ENCODE data around the gene DUOX2.

Gene DUOX2

DNA sequence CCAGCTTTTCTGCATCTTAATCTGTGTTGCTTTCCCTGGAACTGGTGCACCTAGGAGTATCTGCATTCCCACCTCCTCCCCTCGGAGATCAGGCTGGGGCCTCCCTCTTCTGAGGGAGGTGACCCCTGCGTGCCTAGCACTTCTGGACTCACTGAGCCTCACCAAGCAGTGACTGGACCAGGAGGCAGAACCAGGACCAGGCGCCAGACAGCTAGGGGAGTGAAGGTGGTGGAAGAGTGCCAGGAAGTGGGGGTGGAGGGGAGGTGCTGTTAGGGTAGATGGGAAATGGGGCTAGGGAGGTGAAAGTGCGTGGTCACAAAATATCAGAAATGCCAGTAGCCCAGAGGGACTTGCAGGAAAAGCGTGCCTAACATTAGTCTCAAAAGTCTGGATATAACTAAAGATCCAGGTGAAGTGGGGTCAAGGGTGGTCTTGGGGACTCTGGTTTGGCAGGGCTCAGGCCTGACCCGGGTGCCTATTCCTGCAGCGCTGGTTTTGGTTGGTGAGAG lies 1.4 kb upstream of the DUOX2 start:
- no peak overlapping the region for H3K4me3 ChIP-seq (ENCODE audit: control insufficient read depth in 1 of 7, extremely low read depth in 1 of 7, insufficient read depth in 4 of 7, low read depth in 2 of 7, low read length in 6 of 7)
- H3K27me3 ChIP-seq (replicated peaks in 2 of 5; ENCODE audit: control insufficient read depth in 4 of 5, insufficient read depth in 5 of 5, low read length in 4 of 5): peaks cover 0 to 76% (median 51%) of the 10 kb centered on the region in 5 experiments
- 68% methylated on average over 6 of the region's 7 CpGs for WGBS (ENCODE audit: insufficient coverage)
- DNase-seq: no peak
- ChIA-PET CTCF (interaction anchor here (1.1 to 1.7 kb wide), 3 partner anchors 9 to 16 kb away, joined by 3 to 5 read pairs (median 5); no protein-coding TSS in a partner anchor), POLR2A (no interaction called here)
- H3K4me1 ChIP-seq (ENCODE audit: control extremely low read depth in 1 of 4, control insufficient read depth in 4 of 4, insufficient read depth in 4 of 4, low read length in 3 of 4): peaks cover 0 to 52% (median 29%) of the 10 kb centered on the region in 4 experiments
- no peaks in the 10 kb centered on the region for H3K36me3 ChIP-seq (ENCODE audit: control insufficient read depth in 4 of 4, insufficient read depth in 4 of 4, low read length in 3 of 4)
- no peaks in the 10 kb centered on the region for H3K9me3 ChIP-seq (ENCODE audit: control extremely low read depth in 1 of 5, control insufficient read depth in 4 of 5, insufficient read depth in 2 of 5, low read depth in 1 of 5, low read length in 4 of 5)
- no peak overlapping the region for H3K27ac ChIP-seq (ENCODE audit: insufficient read depth in 1 of 2, low read depth in 1 of 2, low read length in 2 of 2, poor library complexity in 1 of 2, severe bottlenecking in 2 of 2)

DNA sequence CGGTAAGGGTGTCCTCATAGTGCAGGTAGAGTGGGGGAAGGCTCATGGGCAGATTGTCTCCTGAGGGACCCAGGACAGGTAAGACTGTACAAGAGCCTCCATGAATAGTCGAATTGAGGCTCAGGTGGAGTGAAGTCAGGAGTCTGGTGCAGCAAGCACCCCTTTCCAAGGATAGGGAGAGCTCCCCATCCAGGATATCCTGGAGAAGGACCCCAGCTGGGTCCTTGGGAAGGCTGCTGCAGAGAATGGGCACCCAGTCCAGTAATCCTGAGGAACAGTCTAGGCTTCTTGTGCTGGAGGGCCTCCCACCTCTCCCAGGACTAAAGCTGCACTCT lies 746 bp upstream of the DUOX2 start:
- no peaks in the 10 kb centered on the region for H3K36me3 ChIP-seq (ENCODE audit: control insufficient read depth in 4 of 4, insufficient read depth in 4 of 4, low read length in 3 of 4)
- H3K9me3 ChIP-seq (ENCODE audit: control extremely low read depth in 1 of 5, control insufficient read depth in 4 of 5, insufficient read depth in 2 of 5, low read depth in 1 of 5, low read length in 4 of 5): no peaks in the 10 kb centered on the region
- H3K4me3 ChIP-seq (ENCODE audit: control insufficient read depth in 1 of 7, extremely low read depth in 1 of 7, insufficient read depth in 4 of 7, low read depth in 2 of 7, low read length in 6 of 7): peak overlapping the region in 3 of 7 experiments; percentile 28 to 53 (median 52)
- CTCF ChIA-PET: interaction anchor here (1.1 to 1.7 kb wide), 2 partner anchors 10 to 16 kb away, joined by 3 to 5 read pairs; no protein-coding TSS in a partner anchor
- no peak for DNase-seq
- H3K27ac ChIP-seq (ENCODE audit: insufficient read depth in 1 of 2, low read depth in 1 of 2, low read length in 2 of 2, poor library complexity in 1 of 2, severe bottlenecking in 2 of 2): no peak overlapping the region
- POLR2A ChIA-PET: no interaction called here
- peaks cover 0 to 52% (median 29%) of the 10 kb centered on the region in 4 experiments for H3K4me1 ChIP-seq (ENCODE audit: control extremely low read depth in 1 of 4, control insufficient read depth in 4 of 4, insufficient read depth in 4 of 4, low read length in 3 of 4)
- WGBS (ENCODE audit: insufficient coverage): 11% methylated on average over 2 of the region's 2 CpGs
- peaks cover 0 to 83% (median 57%) of the 10 kb centered on the region in 5 experiments for H3K27me3 ChIP-seq (replicated peaks in 2 of 5; ENCODE audit: control insufficient read depth in 4 of 5, insufficient read depth in 5 of 5, low read length in 4 of 5)

DNA sequence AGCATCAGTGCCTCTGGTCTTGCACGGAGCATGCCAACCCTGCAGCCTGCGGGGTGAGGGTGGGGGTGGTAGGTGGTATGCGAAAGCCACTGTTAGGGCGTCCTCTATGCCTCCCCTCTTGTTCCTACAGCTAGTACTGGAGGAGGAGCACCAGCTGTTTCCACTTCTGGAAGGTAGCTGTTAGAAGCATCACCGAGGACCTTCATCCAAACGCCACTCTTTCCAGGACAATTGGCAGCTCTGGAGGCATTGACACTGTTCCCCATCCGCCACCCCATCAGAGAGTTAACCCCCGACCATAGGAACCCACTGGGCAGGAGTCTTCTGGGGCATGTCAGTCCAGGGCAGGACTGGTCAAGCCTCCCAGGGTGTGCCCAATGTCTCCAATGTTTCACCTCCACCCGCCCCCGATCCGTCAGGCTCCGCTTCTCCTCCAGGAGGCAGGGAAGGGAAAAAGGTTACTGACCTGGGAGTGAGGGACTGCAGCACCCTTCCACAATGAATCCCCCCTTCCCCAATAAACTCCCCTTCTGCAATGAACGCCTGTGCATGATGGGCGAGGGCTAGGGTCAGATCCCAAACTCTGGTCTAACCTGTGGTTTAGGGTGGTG lies 487 bp downstream of the DUOX2 start:
- POLR2A ChIA-PET: no interaction called here

DNA sequence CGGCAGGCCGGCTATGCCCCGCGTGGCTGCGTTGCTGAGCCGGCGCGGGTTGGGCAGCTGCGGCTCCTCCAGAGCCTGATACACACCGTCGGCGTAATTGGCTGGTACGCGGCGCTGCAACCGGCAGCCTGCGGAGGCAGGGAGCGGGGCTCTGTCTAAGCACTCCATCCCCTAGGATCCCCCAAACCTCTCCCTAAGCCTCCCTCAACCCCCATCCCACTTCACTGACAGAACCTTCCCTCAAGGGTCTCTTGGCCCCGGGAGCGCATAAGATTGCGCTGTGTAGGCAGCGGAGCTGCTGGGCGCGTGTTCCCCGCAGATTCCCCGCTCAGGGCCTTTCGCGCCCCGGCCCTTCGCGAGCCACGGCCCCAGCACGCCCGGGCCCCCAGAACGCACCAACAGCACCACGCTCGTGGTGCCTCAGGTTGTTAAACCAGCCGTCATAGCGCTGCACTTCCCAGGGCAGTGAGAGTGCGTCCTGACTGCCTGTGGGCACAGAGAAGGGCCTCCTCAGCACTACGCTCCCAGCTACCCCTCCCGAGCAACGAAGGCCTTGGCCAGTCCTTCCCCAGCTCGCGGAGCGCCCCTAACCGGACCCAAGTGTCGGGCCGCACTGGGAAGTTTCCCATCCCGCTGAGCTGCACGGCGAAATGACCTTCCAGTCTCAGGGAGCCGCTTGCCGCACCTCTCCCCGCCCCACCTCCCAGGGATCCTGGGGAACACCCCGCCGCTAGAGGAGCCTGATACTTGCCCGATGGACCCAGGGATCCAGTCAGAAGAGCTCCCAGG lies 1.2 kb downstream of the DUOX2 start:
- Histone ChIP-seq H3K27ac (ENCODE audit: insufficient read depth in 1 of 2, low read depth in 1 of 2, low read length in 2 of 2, poor library complexity in 1 of 2, severe bottlenecking in 2 of 2) (no peak overlapping the region), H3K27me3 (replicated peaks in 2 of 5; ENCODE audit: control insufficient read depth in 4 of 5, insufficient read depth in 5 of 5, low read length in 4 of 5) (peaks cover 5 to 94% (median 60%) of the 10 kb centered on the region in 5 experiments), H3K4me1 (ENCODE audit: control extremely low read depth in 1 of 4, control insufficient read depth in 4 of 4, insufficient read depth in 4 of 4, low read length in 3 of 4) (peaks cover 0 to 50% (median 26%) of the 10 kb centered on the region in 4 experiments), H3K36me3 (ENCODE audit: control insufficient read depth in 4 of 4, insufficient read depth in 4 of 4, low read length in 3 of 4) (no peaks in the 10 kb centered on the region), H3K9me3 (ENCODE audit: control extremely low read depth in 1 of 5, control insufficient read depth in 4 of 5, insufficient read depth in 2 of 5, low read depth in 1 of 5, low read length in 4 of 5) (no peaks in the 10 kb centered on the region), H3K4me3 (ENCODE audit: control insufficient read depth in 1 of 7, extremely low read depth in 1 of 7, insufficient read depth in 4 of 7, low read depth in 2 of 7, low read length in 6 of 7) (peak overlapping the region in 3 of 7 experiments; percentile 40 to 55 (median 49))
- 3% methylated on average over 47 of the region's 58 CpGs for WGBS (ENCODE audit: insufficient coverage)
- ChIA-PET POLR2A (no interaction called here), CTCF (interaction anchor here (0.7 to 2.3 kb wide), 4 partner anchors 8 to 145 kb away, joined by 3 to 10 read pairs (median 4); no protein-coding TSS in a partner anchor)
- peak in 2 of 3 donors; percentile 11 to 44 for DNase-seq

More for the DNA sequence above, 487 bp downstream of the DUOX2 start:
- H3K4me1 ChIP-seq (ENCODE audit: control extremely low read depth in 1 of 4, control insufficient read depth in 4 of 4, insufficient read depth in 4 of 4, low read length in 3 of 4): peaks cover 0 to 52% (median 29%) of the 10 kb centered on the region in 4 experiments
- H3K27ac ChIP-seq (ENCODE audit: insufficient read depth in 1 of 2, low read depth in 1 of 2, low read length in 2 of 2, poor library complexity in 1 of 2, severe bottlenecking in 2 of 2): no peak overlapping the region
- peaks cover 5 to 90% (median 62%) of the 10 kb centered on the region in 5 experiments for H3K27me3 ChIP-seq (replicated peaks in 2 of 5; ENCODE audit: control insufficient read depth in 4 of 5, insufficient read depth in 5 of 5, low read length in 4 of 5)
- CTCF ChIA-PET: interaction anchor here (0.7 to 2.3 kb wide), 4 partner anchors 8 to 145 kb away, joined by 3 to 10 read pairs (median 4); no protein-coding TSS in a partner anchor
- no peaks in the 10 kb centered on the region for H3K36me3 ChIP-seq (ENCODE audit: control insufficient read depth in 4 of 4, insufficient read depth in 4 of 4, low read length in 3 of 4)
- DNase-seq: peak in 1 of 3 donors; percentile 20
- no peaks in the 10 kb centered on the region for H3K9me3 ChIP-seq (ENCODE audit: control extremely low read depth in 1 of 5, control insufficient read depth in 4 of 5, insufficient read depth in 2 of 5, low read depth in 1 of 5, low read length in 4 of 5)
- peak overlapping the region in 2 of 7 experiments; percentile 1 to 49 for H3K4me3 ChIP-seq (ENCODE audit: control insufficient read depth in 1 of 7, extremely low read depth in 1 of 7, insufficient read depth in 4 of 7, low read depth in 2 of 7, low read length in 6 of 7)
- 8% methylated on average over 6 of the region's 14 CpGs for WGBS (ENCODE audit: insufficient coverage)

DNA sequence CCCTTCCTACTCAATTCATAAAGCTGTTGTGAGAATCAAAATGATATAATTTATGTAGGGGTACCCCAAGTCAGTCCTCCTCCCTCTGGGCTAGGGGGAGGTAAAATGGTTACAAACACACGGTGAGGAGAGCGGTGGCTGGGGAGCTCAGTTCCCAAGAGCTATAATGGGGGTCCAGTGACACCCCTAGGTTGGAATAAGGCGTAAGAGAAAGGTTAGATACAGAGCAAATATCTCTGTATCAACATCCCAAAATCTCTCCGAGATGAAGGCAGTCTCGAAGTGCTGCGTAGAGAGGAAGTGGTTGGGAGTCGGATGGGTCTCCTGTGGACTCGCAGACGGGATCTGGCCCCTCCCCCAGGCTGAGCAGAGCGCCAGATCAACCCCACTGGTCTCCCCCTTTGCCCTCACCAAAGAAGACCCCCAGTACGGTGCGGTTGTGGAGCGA lies 1.8 kb downstream of the DUOX2 start:
- H3K4me3 ChIP-seq (ENCODE audit: control insufficient read depth in 1 of 7, extremely low read depth in 1 of 7, insufficient read depth in 4 of 7, low read depth in 2 of 7, low read length in 6 of 7): peak overlapping the region in 3 of 7 experiments; percentile 40 to 55 (median 49)
- ChIA-PET POLR2A (no interaction called here), CTCF (interaction anchor here (0.8 to 2.3 kb wide), 3 partner anchors 9 to 30 kb away, joined by 3 to 10 read pairs (median 4); no protein-coding TSS in a partner anchor)
- 0% methylated on average over 6 of the region's 13 CpGs for WGBS (ENCODE audit: insufficient coverage)
- no peaks in the 10 kb centered on the region for H3K9me3 ChIP-seq (ENCODE audit: control extremely low read depth in 1 of 5, control insufficient read depth in 4 of 5, insufficient read depth in 2 of 5, low read depth in 1 of 5, low read length in 4 of 5)
- H3K36me3 ChIP-seq (ENCODE audit: control insufficient read depth in 4 of 4, insufficient read depth in 4 of 4, low read length in 3 of 4): no peaks in the 10 kb centered on the region
- H3K27ac ChIP-seq (ENCODE audit: insufficient read depth in 1 of 2, low read depth in 1 of 2, low read length in 2 of 2, poor library complexity in 1 of 2, severe bottlenecking in 2 of 2): no peak overlapping the region
- H3K27me3 ChIP-seq (replicated peaks in 2 of 5; ENCODE audit: control insufficient read depth in 4 of 5, insufficient read depth in 5 of 5, low read length in 4 of 5): peaks cover 5 to 88% (median 55%) of the 10 kb centered on the region in 5 experiments
- peaks cover 0 to 45% (median 23%) of the 10 kb centered on the region in 4 experiments for H3K4me1 ChIP-seq (ENCODE audit: control extremely low read depth in 1 of 4, control insufficient read depth in 4 of 4, insufficient read depth in 4 of 4, low read length in 3 of 4)
- peak in 1 of 3 donors; percentile 30 for DNase-seq

DNA sequence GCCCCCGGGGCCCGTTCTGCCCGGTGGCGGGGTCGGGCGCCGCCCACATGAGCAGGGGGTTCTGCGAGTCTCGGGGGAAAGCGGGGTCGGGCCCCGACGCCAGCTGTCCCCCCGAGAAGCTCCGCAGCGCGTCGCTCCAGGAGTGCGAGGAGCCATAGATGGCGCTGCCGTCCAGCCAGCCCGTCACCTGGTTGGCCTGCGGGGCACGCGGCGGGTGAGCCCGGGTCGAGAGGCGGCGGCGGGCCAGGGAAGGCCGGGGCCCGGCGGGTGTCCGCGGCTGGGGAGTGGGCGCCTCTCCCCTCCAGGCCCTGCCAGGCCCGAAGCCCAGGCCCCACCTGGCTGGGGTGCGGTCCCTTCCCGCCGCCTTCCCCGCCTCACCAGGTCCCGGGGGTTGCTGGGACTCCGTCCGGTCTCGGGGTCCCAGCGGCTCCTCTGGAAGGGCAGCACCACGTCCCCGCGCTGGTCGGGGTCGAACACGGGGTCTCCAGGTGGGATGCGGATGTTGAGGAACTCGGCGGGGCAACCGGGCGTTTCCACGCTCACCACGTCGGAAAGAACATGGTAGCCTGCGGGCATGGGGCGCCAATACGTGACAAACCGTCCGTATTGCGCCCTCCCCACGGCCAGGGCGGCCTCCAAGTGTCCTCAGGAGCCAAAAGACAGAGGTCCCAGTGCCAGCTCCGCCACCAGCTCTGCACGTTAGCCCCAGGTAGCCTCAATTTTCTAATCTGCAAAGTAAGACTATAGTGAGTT lies 2.4 kb downstream of the DUOX2 start:
- Histone ChIP-seq H3K36me3 (ENCODE audit: control insufficient read depth in 4 of 4, insufficient read depth in 4 of 4, low read length in 3 of 4) (no peaks in the 10 kb centered on the region), H3K27me3 (replicated peaks in 2 of 5; ENCODE audit: control insufficient read depth in 4 of 5, insufficient read depth in 5 of 5, low read length in 4 of 5) (peaks cover 5 to 85% (median 54%) of the 10 kb centered on the region in 5 experiments), H3K9me3 (ENCODE audit: control extremely low read depth in 1 of 5, control insufficient read depth in 4 of 5, insufficient read depth in 2 of 5, low read depth in 1 of 5, low read length in 4 of 5) (no peaks in the 10 kb centered on the region), H3K4me1 (ENCODE audit: control extremely low read depth in 1 of 4, control insufficient read depth in 4 of 4, insufficient read depth in 4 of 4, low read length in 3 of 4) (peaks cover 0 to 39% (median 20%) of the 10 kb centered on the region in 4 experiments), H3K4me3 (ENCODE audit: control insufficient read depth in 1 of 7, extremely low read depth in 1 of 7, insufficient read depth in 4 of 7, low read depth in 2 of 7, low read length in 6 of 7) (peak overlapping the region in 1 of 7 experiments; percentile 55), H3K27ac (ENCODE audit: insufficient read depth in 1 of 2, low read depth in 1 of 2, low read length in 2 of 2, poor library complexity in 1 of 2, severe bottlenecking in 2 of 2) (no peak overlapping the region)
- 8% methylated on average over 60 of the region's 71 CpGs for WGBS (ENCODE audit: insufficient coverage)
- ChIA-PET CTCF (interaction anchor here (0.8 to 2.3 kb wide), 3 partner anchors 9 to 29 kb away, joined by 3 to 10 read pairs (median 4); no protein-coding TSS in a partner anchor), POLR2A (no interaction called here)
- DNase-seq: no peak

All from common myeloid progenitor, CD34-positive (primary cell).